HG03196 (cell line): ENCODE results near the gene FGGY.
"Not testable (repeated sequence)": the region's sequence is repeated elsewhere in the genome, so short reads cannot be mapped to it uniquely, and the experiment has no call there.

ENCODE experiments used
- ATAC-seq: cut with Tn5 transposase; IDR thresholded peaks from one replicate; pipeline ENCODE4 v1.9.1; 2021; ENCODE audit not compliant: unreplicated experiment

The FGGY gene

DNA sequence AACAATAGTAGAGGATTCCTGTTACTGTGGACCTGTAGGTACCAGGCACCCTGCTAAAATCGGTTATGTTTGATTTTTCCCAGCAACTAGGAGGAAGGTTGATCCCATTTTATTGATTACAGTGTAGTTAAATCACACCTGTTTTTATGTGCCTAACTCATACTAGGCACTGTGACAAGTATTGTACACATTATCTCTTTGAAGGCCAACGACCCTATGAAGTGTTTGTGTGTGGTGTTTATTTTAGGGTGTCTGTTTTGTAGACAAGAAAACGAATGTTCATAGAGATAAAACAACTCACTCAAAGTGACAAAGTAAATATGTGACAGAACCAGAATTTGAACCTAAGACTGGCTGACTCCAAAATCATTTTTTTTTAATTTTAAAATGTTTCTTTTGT, 49.5 kb downstream of the FGGY start:
- no peak for ATAC-seq

DNA sequence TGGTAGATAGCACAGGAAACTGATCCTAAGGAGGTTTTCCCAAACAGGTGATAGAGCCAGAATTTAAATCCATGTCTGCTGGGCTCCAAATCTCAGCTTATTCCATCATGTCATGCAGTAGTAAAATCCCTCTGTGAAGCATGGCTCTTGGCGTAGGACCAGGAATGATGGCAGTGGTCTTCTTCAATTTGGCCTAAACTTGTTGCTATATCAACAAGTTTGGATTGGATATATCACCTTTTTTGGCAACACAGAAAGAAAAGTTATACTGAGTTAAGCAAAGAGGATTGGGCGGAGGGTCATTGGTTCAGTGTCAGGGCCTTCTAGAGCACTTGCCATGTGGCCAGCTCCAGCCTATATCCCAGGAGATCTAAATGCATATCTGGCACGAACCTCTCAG, 52.2 kb downstream of the FGGY start:
- no peak for ATAC-seq

DNA sequence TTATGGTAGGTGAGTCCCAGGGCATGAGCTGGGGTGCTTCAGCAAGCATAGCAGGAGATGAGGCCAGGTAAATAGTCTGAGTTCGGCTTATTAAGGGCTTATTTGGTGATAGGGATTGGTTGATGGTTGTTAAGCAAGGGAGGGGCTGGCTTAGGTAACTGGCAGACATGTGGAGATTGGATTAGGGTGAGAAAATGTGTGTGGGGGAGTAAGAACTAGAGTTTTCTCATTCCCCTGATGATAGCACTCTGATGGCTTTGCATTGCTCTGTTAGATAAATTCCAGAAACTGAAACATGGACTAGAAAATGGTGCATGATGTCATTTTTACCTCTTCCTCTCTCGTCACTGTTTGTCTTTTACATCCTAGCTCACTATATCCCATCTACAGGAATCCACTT, 53.6 kb downstream of the FGGY start:
- no peak for ATAC-seq

DNA sequence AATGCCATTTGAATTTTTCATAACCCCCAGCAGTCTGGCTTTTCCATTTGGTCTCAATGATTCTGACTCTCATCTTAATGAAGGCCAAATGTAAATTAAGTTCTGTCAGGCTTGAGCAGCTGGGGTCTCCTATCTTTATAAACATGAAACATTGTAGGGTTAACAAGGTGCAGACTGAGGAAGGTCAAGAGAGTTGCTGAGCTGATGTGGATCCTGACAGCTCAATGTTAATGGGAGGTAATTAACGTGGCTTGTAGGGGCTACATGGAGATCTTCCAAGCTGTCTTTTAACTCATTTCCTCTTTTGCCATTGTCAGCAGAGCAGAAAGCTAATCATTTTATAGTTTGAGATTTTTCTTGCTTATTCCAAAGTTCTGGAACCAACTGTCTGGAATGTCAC, 55.2 kb downstream of the FGGY start:
- no peak for ATAC-seq

DNA sequence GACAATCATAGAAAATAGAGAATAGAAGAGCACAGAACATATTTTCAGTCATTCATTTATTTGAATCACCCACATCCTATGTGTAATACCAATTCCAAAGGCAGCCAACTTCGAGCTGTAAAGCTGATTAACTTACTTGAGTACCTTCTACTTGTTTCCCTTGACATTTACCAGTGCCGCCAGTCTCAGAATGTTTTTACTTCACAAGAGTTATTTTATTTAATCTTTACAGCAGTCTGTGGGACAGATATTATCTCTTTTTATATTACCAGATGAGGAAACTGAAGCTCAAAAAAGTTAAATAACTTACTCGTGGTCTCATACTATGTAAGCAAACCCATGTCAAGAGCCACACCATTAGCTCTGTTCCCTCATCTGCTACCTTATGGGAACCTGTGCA, 56.6 kb downstream of the FGGY start:
- no peak for ATAC-seq

DNA sequence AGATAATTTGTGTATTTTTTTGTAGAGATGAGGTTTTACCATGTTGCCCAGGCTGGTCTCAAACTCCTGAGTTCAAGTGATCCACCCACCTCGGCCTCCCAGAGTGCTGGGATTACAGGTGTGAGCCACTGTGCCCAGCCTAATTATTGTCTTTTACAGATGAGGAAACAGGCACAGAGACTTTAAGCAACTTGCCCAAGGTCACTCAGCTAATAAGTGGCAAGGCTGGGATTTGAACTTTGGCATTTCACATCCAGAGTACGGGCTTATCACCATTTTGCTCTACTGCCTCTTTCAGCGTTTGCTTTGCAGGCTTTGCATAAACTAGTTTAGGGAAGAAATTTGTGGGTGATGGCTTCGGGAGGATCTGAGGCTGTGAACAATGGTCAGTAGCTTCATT, 57.3 kb downstream of the FGGY start:
- ATAC-seq: not testable (repeated sequence)

DNA sequence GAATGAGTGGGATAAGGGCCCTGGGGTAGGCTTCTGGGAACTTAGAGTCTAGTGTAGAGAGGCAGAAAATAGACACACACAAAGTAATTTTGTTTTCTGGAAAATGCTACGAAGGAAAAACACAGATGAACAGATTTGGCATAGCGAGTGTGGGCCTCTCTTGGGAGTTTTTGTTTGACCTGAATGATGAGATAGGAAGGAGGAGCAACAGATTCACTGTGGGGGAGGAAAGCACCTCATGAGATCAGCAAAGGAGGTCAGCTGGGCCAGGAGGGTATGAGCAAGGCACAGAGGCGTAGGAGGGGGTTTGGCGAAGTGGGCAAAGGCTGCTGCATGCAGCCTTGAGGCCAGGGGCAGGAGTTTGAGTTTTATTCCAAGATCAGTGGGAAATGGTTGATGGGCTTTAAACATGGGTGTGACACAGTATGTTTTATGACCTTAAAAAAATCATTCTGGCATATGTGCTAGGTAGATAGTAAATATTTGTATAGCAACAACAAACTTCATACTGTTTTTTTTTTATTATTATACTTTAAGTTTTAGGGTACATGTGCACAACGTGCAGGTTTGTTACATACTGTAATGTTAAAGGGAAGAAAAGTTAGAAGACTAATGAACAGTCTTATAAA, 57.9 kb downstream of the FGGY start:
- ATAC-seq: peak; percentile 57

DNA sequence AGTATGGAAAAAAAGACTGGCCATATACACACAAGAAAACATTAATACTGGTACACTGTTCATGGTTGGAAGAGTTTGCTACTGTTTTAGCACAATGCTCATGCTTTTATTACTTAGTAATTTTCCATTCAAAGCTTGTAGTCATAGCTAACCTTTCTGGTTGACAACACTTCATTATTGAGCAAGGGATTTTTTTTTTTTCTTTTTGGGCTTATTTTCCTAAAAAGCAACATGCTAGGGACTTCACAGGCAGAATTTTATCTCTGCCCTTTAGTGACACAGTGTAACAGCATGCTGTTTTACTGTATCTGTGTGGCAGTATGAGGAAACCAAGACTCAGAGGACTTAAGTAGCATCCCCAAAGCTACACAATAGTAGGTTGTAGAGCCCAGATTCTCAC, 58.5 kb downstream of the FGGY start:
- peak; percentile 70 for ATAC-seq

DNA sequence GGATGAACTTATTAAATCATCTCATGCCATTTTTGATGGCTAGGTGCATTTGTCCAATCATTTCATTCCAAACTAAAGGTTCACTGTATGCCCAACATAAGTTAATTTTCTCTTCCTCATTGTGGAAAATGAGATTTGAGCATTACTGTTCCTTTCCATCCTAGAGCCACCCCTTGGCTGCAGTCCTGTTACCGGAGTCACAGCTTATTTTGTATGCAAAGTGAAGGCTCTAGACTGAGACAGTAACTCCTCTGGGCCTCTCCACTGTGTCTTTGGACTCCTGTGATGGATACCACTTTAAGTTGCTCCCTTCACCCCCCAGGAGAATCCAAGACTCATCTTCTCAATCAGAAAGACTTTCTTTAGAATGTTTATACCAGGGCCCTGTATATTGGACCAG, 59.7 kb downstream of the FGGY start:
- no peak for ATAC-seq

DNA sequence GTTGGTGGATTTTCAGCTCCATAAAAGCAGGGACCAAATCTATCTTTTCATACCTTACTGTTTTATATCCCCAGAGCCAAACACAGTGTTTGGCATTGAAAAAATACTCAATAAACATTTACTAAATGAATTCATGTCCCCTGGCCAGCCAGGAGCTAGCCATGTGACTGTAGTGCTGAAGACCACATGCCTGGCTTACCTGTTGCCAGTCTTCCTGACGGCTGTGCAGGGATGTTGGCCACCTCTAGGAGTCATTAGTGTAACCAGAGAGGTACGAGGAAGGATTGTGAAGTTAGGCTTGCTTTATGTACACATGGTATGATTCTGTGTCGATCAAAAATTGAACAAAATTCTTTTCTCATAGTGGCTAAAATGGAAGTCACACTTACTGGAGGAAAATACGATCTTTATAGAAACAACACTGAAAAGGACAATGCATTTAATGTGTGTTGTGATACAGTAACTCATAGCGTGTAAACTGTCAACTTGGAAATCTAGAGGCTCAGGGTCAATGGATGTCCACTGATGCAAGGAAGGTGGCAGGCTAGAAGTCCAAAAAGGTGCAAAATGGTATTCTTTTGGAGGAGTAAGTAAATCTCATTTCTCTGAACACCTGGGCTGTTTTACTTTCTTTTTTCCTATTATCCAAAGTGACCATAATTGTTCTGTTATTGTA, 60.9 kb downstream of the FGGY start:
- no peak for ATAC-seq

DNA sequence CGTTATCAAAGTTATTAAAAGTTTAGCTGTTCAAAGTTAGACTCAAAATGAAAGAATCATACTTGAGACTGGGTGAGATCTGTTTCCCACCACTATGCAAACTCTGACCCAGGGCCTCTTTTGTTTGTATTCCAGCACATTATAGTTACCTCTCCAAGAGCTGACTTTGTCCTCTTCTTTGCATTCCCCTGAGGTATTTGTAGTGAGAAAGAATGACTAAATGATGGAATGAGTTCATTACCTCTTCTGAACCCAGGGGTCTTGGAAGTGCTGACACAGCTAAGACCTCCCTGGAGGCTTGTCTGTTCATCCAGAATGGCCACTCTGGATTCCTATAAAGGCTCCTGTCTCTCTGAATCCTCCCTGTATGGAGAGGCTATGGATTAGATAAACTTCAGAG, 62.4 kb downstream of the FGGY start:
- no peak for ATAC-seq

DNA sequence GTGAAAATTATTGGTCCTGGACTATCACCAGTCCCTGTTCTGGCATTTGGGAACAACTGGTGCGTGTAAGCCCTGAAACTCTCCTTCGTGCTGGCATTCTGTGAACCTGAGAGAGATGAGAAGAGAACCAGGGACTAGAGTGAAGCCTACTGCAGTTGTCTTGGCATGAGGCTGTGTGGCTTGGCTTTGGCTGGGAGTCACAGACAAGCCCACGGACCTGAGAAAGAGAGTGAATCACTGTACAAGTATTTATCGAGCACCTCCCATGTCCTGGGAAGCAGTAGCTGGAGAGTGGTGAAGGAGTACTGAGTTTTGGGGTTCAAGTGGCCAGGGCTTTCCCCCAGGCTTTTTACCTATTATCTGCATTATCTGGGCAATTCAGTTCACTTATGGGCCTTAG, 63.3 kb downstream of the FGGY start:
- ATAC-seq: no peak

DNA sequence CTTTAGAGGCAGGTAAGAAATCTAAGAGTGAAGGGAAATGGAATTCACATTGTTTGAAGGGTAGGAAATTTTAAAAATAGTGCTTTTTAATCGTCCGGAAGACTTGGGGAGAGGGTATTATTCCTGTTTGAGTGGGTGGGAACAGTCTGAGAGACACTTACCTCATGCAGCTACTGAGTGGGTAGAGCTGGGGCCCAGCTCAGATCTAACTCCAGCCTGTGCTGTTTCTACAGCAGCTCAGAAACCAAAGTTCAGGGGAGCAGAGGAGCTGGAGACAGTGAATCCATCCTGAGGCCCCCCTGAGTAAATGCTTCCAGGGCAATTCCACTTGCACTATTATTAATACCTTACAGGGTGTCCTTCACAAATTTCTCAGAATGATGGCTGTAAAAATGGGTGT, 63.8 kb downstream of the FGGY start:
- ATAC-seq: no peak

DNA sequence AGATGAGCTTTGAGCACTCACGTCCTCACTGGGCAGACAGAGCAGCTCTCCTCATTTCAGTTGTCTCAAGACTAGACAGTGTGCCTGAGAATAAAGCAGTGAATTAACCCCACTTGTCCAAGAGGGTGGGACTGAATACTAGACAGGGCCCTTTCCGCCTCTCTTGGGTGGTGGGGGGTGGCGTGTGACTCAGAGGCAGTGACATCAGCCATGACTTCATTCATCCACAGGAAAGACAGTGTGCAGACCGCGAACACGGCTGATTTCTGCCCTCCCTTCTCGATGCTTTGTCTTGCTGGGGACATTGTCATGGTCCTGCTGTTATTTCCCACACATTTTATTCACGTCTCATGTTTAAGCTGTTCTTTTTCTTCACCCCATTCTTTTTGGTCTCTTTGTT, 64.9 kb downstream of the FGGY start:
- no peak for ATAC-seq

DNA sequence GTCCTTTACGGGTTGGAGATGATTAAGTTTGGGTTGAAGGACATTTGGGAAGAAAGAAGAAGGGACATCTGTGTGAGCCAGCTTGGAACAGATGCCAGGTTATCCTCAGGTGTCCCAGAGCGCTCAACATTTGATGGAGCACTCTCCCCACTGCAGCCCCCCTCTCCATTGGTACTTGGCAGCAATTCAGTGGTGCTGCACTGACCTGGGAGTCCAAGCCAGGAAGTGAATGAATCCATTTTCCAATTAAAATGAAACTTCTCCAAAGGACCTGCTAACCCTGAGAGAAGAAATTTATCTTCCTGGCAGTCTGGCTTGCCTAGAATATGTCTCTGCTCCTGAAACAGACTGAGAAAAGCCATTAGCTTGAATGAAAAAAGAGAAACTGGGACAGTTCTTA, 67.1 kb downstream of the FGGY start:
- ATAC-seq: no peak

DNA sequence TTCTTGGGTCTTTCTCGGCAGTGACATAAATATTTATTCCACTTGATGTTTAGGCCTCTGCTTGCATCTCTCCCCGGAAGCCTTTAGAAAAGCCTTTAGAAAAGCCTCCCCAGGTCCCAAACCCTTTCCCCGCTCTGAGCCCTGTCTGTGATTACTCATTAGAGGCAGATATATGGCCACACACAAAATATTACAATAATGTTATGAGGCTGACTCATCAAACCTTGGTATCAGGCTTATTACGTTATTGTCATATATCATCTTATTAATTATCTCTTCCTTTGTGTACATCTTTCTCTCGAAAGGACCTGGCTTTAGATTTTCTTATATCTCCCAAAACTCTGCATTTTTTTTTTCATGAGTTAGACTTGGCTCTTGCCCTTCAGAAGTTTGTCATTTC, 69.5 kb downstream of the FGGY start:
- ATAC-seq: no peak

DNA sequence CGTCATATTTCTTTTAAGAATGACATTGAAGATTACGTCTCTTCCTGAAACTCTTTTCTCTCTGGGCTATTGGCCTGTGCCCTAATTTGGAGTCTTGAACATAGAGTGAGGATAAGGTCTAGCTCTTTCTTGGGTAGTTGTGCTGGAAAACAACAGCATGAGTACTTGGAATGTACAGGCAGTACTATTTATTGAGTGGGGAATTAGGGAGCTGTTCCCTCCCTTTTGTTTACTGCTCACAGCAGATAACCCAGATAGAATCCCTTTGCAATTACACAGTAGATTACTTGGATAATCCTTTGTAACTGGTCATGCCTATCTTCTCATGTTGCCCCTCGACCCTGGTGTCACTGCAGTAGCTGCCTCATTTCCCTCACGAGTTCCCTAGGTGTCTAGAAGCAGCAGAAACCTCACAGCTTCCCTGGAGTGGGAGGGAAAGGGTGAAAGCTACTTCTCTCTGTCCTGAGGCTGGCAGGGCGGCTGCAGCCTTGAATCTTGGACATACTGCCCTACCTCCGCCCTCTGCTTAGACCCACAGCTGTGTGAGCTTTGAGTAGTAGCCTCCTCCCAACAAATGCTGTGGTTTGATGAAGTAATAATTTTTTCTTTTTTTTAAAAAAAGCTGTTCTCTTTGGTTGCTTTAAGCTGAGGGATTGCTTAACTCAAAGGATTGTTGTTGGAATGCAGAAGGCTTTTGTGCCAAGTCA, 70.6 kb downstream of the FGGY start:
- no peak for ATAC-seq

DNA sequence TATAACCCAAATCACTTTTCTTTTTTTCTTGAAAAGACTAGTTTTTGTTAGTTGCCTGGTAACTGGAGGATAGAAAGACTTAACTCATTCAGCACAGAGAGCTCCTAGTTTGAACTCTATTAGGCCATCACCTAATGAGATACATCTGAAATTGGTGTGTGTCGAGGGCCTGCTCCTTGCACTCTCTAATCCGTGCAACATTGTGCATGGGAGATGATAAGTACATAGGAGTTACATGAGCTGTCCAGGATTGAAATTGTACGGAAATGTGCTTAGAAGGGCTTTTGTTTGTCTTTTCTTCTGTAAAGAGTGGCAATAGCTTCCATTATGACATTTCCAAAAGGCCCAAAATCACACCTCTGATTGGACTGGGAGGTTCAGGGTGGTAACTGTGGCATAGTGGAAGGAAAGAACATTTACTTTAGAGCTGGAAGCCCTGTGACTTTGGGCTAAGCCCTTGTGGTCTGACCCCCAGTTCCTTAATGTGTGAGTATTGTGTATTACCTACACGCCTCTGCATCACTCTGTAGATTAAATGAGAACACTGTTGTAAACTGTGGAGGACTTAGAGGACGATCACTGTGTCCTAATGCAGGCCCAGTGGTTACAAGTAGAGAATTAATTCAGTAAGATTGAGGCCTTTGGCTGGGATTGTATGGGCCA, 71.2 kb downstream of the FGGY start:
- ATAC-seq: no peak

DNA sequence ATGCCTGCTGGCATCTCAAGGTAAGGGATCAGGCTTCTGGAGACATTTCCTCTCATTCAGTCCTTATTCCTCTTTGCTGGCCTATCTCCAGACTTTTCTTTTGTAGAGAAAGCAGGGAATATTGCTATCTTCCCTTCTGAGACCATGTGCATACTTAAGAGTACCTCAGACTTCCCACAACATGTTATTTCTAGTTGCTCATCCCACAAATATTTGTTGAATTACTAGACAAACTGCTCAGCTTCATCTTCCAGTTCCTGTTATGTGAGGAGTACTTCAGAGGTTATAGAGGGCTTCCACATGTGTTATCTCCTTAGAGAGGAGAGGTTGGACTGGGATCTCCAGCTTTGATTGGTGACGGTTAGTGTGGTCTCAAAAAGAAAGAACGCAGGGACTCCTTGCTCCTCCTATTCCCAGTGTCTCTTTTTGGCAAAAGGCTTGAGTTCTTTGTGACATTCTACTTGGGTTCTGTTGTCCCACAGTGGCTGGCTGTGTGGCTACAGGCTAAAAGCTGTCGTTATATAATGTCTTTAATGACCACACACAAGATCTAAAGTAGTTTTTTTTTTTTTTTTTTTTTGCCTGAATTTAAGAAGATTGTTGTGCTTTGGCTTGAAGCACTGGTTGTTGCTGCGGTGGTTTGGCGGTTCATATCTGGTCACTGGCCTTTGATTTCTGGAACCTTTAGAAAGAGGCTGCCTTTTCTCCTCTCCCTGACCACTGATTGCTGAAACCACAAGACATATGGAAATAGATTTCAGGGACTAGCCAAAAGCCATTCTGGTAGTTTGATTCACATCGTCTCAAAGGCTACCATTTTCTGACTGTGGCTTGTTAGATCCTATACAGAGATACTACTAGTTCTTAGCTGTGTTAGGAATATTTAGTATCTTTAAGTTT, 78.7 kb downstream of the FGGY start:
- no peak for ATAC-seq

DNA sequence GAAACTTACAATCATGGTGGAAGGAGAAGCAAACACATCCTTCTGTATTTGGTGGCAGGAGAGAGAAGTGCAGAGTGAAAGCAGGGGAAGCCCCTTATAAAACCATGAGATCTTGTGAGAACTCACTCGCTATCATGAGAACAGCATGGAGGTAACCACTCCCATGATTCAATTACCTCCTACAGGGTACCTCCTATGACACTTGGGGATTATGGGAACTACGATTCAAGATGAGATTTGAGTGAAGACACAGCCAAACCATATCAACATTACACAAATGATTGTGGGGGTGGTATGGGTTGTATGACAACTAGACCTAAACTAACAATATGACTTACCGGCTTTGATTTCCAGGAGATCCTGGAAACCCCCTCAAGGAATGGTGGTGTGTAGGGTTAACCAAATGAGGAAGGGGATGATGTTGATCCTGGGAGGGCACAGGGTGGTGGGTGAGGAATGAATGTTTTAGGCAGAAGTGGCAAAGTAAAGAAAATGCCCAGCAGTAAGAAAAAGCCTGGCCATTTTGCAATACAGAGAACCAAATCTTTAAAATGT, 80.5 kb downstream of the FGGY start:
- no peak for ATAC-seq
